Activated T-helper 1 cell treated with anti-CD3 and anti-CD28 coated beads, Interleukin-12 subunit alpha, Interleukin-12 subunit beta, Interleukin-2, Interleukin-4 antibody, amounts not matched to agents 30 ng/mL and 10 ng/mL and 1 ng/mL, durations not matched to agents 14 hours and 24 hours and 36 hours (primary cell): ENCODE measurements around the gene RSBN1L. TPM values are rescaled to one million over a fixed set of nuclear protein-coding genes. Genes with fewer than 3 reads are reported as not detected.

Experiments used
- DNase-seq: peaks from one replicate; pipeline ENCODE4 v3.0.0; 2021; ENCODE audit warnings: low spot score
- H3K27ac Mint-ChIP-seq: one replicate; pipeline ENCODE4 v1.8.0; 2021; ENCODE audit warnings: mild to moderate bottlenecking, mixed read lengths
- H3K27me3 Mint-ChIP-seq: one replicate; pipeline ENCODE4 v1.8.0; 2022; ENCODE audit warnings: mild to moderate bottlenecking, moderate library complexity, mixed read lengths; ENCODE audit not compliant: insufficient read depth
- H3K36me3 Mint-ChIP-seq: one replicate; pipeline ENCODE4 v1.8.0; 2021; ENCODE audit warnings: low read depth, mixed read lengths
- H3K4me1 Mint-ChIP-seq: one replicate; pipeline ENCODE4 v1.8.0; 2021; ENCODE audit warnings: low read depth, mixed read lengths
- H3K4me3 Mint-ChIP-seq: one replicate; pipeline ENCODE4 v1.8.0; 2021; ENCODE audit warnings: mild to moderate bottlenecking, moderate library complexity, mixed read lengths
- H3K9me3 Mint-ChIP-seq: one replicate; pipeline ENCODE4 v1.8.0; 2021; ENCODE audit warnings: mixed read lengths
- intact Hi-C: fragments of 100-400 bp; cut with micrococcal nuclease; formaldehyde crosslinking; loops from one replicate; pipeline ENCODE4 v1.15.1; 2024
- total RNA-seq: library from RNA; stranded (reverse); gene quantifications from 2 replicates; pipeline ENCODE4 v1.2.3, GENCODE V29; 2022

Gene RSBN1L
- total RNA-seq, 1 donor from 2014 or later: 27.9 TPM

DNA sequence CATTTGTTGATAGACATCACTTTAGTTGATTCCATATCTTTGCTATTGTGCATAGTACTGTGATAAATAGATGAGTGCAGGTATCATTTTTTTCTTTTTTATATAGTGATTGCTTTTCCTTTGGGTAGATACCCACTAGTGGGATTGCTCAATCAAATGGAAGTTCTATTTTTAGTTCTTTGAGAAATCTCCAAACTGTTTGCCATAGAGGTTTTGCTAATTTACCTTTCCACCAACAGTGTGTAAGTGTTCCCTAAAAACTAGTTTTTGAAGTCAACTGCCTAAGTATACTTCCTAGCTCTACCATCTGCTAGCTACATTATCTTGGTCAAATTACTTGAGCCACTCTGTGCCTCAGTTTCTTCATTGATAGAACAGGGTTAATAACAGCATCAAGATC, 31.5 kb upstream of the RSBN1L start:
- intact Hi-C loops: no loop called here
- Mint-ChIP-seq H3K27ac (no peak overlapping the region), H3K4me1 (no peaks in the 10 kb centered on the region), H3K27me3 (no peaks in the 10 kb centered on the region), H3K9me3 (no peaks in the 10 kb centered on the region), H3K36me3 (no peaks in the 10 kb centered on the region), H3K4me3 (no peak overlapping the region)
- DNase-seq: no peak

DNA sequence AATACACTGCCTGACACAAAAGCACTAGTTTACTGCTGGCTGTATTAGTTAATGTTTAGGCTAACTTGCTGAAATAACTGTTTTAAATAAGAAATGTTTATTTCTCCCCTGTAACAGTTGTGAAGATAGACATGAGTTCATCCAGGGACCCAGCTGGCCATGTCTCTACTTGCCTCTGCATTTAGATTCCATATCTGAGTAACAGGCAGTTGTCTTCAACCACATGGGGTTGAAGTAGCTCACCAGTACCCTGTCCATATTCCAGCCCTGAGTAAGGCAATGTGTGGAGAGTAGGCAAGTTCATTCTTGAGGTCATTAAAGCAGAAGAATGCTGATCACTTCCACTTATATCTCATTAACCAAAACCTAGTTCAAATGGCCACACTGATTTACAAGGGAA, 31.1 kb upstream of the RSBN1L start:
- DNase-seq: no peak
- Mint-ChIP-seq H3K9me3 (no peaks in the 10 kb centered on the region), H3K36me3 (no peaks in the 10 kb centered on the region), H3K27me3 (no peaks in the 10 kb centered on the region), H3K4me3 (no peak overlapping the region), H3K27ac (no peak overlapping the region), H3K4me1 (no peaks in the 10 kb centered on the region)
- intact Hi-C loops: no loop called here

DNA sequence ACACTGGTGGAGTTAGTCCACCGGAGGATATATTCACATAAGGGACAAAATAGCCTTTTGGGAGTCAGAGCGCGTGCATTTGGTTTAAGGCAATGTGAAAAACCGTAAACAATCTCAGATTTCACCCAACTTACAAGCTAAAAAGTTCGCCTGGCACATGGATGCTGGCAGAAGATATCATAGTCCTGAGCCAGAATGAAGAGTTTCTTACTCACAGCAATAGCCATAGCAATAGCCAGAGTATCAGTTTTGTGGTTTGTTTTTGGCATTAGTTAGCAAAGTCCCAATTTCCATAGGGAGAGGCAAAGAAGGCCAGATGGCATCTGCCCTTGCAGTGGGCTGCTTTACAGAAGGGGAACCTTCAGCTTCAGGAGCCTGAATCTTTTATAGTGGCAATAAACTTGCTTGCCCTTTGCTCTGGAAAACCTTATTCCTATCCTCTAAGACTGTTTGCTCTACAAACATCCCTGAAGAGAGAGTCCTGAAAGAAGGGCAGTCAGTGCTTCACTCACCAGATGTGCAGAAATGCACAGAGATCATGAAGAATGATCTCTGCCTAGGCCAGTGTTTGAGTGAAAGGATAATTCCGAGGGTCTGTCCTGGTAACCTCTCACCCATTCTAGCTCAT, 28.7 kb upstream of the RSBN1L start:
- Mint-ChIP-seq H3K9me3 (no peaks in the 10 kb centered on the region), H3K36me3 (no peaks in the 10 kb centered on the region), H3K4me1 (no peaks in the 10 kb centered on the region), H3K4me3 (no peak overlapping the region), H3K27me3 (no peaks in the 10 kb centered on the region), H3K27ac (no peak overlapping the region)
- intact Hi-C loops: no loop called here
- no peak for DNase-seq

- Mint-ChIP-seq H3K9me3 (no peaks in the 10 kb centered on the region), H3K36me3 (peaks cover 3% of the 10 kb centered on the region), H3K27me3 (no peaks in the 10 kb centered on the region), H3K4me3 (no peak overlapping the region), H3K27ac (no peak overlapping the region), H3K4me1 (no peaks in the 10 kb centered on the region)
- intact Hi-C loops: loop anchor here (2.0 kb wide), 1 partner anchor 14 kb away; no protein-coding TSS in a partner anchor
- DNase-seq: no peak
Measured at GRCh38 chr7:77674878-77675277, 21.4 kb upstream of the RSBN1L start.

GRCh38 chr7:77679608-77680007, 16.7 kb upstream of the RSBN1L start:
- H3K27ac Mint-ChIP-seq: no peak overlapping the region
- H3K4me1 Mint-ChIP-seq: no peaks in the 10 kb centered on the region

GRCh38 chr7:77680266-77680665, 16.0 kb upstream of the RSBN1L start:
- Mint-ChIP-seq H3K4me3 (no peak overlapping the region), H3K27me3 (no peaks in the 10 kb centered on the region), H3K27ac (no peak overlapping the region), H3K4me1 (peaks cover 3% of the 10 kb centered on the region), H3K36me3 (peaks cover 19% of the 10 kb centered on the region), H3K9me3 (no peaks in the 10 kb centered on the region)
- DNase-seq: no peak
- intact Hi-C loops: no loop called here

More at GRCh38 chr7:77679608-77680007, 16.7 kb upstream of the RSBN1L start:
- no peak for DNase-seq
- intact Hi-C loops: no loop called here
- no peaks in the 10 kb centered on the region for H3K9me3 Mint-ChIP-seq
- no peak overlapping the region for H3K4me3 Mint-ChIP-seq
- H3K36me3 Mint-ChIP-seq: peaks cover 19% of the 10 kb centered on the region
- H3K27me3 Mint-ChIP-seq: no peaks in the 10 kb centered on the region

DNA sequence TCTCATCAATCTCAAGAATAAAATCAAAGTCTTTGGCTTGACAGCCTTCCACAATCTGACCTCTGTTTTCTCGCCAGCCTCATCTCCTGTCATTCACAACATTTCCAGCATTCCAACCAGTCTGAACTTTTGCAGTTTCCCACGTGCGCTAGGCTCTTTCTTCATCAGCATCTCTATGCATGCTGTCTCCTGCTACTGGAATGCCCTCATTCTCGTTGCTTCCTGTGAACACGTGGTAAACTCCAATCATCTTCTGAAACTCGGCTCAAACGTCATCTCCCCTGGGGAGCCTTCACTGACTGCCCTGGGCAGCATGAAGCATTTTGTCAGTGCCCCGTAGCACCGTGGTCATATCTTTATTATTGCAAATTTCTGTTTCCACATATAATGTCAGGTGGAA, 12.2 kb upstream of the RSBN1L start:
- DNase-seq: no peak
- no peaks in the 10 kb centered on the region for H3K9me3 Mint-ChIP-seq
- H3K4me3 Mint-ChIP-seq: no peak overlapping the region
- peaks cover 30% of the 10 kb centered on the region for H3K4me1 Mint-ChIP-seq
- H3K27ac Mint-ChIP-seq: no peak overlapping the region
- no peaks in the 10 kb centered on the region for H3K27me3 Mint-ChIP-seq
- intact Hi-C loops: no loop called here
- H3K36me3 Mint-ChIP-seq: peaks cover 26% of the 10 kb centered on the region

DNA sequence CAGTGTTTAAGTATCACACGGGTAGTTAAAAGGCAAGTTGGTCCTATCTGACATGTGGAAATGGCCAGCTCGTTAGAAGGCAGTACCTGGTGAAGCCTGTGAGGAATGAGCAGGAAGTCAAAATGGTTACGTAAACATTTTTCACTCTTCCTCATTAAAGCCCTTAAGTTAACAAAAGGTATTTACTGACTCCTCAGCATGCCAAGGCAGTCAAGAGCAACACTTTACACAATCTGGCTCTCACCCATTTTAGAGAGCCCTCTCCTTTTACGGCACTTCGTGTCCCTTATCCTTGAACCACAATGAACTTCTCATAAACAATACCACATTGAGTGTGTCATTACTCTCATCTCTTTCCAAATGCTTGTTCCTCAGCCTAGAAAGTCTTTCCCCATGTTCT, 11.0 kb upstream of the RSBN1L start:
- Mint-ChIP-seq H3K9me3 (no peaks in the 10 kb centered on the region), H3K36me3 (peaks cover 24% of the 10 kb centered on the region), H3K4me3 (no peak overlapping the region), H3K4me1 (peaks cover 30% of the 10 kb centered on the region), H3K27me3 (no peaks in the 10 kb centered on the region), H3K27ac (no peak overlapping the region)
- intact Hi-C loops: no loop called here
- no peak for DNase-seq

GRCh38 chr7:77687100-77687746, 9.0 kb upstream of the RSBN1L start:
- Mint-ChIP-seq H3K4me1 (peaks cover 32% of the 10 kb centered on the region), H3K27me3 (no peaks in the 10 kb centered on the region), H3K9me3 (no peaks in the 10 kb centered on the region), H3K36me3 (peaks cover 19% of the 10 kb centered on the region), H3K27ac (no peak overlapping the region), H3K4me3 (peak overlapping the region; percentile 7)
- intact Hi-C loops: loop anchor here (1.0 to 2.0 kb wide), 2 partner anchors 9 to 150 kb away; partner anchors contain the start of genes PTPN12 and RSBN1L
- no peak for DNase-seq

DNA sequence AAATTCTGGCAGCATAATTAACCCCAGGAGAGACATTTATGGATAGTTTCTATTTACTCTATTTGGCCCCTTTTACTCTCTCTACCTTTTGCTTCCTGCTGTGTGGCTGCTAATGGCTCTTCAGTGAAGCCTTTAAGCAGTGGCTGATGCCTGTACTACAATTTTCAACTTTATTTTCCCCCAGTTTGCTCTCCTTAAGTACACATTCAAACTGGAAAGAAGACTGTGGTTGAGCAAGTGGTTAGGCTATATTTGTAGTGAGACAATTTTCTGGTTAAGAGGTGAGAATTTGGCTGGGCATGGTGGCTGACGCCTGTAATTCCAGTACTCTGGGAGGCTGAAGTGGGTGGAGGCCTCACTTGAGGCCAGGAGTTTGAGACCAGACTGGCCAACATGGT, 8.5 kb upstream of the RSBN1L start:
- Mint-ChIP-seq H3K27ac (peak overlapping the region; percentile 32), H3K4me1 (peaks cover 35% of the 10 kb centered on the region), H3K4me3 (peak overlapping the region; percentile 3)

DNA sequence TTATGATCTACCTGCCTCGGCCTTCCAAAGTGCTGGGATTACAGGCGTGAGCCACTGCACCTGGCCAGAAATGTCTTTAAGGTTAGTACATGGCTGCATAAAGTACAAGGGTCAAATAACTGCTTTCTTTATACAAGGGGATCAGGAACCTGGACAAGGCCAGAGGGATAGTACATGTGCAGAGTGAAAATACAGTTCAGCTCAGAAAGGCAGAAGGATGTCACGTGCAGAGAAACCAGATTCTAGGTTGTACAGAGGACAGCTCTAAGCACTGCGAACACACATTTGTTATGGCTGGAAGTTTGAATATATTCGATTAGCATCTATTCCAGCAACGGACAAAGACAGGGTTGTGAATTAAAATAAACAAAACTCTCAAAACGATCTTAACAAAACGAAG, 6.0 kb upstream of the RSBN1L start:
- DNase-seq: no peak
- Mint-ChIP-seq H3K36me3 (peaks cover 15% of the 10 kb centered on the region), H3K27ac (no peak overlapping the region), H3K4me3 (no peak overlapping the region), H3K27me3 (no peaks in the 10 kb centered on the region), H3K4me1 (peaks cover 46% of the 10 kb centered on the region), H3K9me3 (no peaks in the 10 kb centered on the region)
- intact Hi-C loops: no loop called here

More for the DNA sequence above, 8.5 kb upstream of the RSBN1L start:
- Mint-ChIP-seq H3K27me3 (no peaks in the 10 kb centered on the region), H3K9me3 (no peaks in the 10 kb centered on the region), H3K36me3 (peaks cover 19% of the 10 kb centered on the region)
- DNase-seq: peak; percentile 1
- intact Hi-C loops: loop anchor here (1.0 to 2.0 kb wide), 4 partner anchors 9 to 151 kb away; partner anchors contain the start of genes PHTF2, PTPN12, RSBN1L and TMEM60

DNA sequence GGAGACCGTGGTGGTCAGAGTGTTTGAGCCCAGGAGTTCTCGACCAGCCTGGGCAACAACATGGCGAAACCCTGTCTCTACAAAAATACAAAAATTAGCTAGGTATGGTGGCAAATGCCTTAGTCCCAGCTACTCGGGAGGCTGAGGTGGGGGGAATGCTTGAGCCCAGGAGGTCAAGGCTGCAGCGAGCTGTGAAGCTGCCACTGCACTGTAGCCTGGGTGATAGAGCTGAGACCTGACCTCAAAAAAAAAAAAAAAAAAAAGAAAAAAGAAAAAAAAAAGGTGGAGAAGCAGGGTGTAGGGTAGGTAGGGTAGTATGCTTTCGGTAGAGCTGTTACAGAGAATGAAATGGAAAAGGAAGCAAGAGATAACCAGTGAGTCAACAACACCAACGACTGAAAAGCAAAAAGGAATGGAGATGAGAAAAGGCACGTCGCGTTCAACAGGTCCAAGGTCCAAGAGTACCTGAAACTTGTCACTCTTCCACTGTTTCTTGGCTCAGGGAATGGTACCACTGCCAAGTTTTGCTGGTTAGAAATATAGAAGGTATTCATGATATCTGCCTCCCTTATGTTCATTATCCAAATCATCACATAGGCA, 4.3 kb upstream of the RSBN1L start:
- intact Hi-C loops: no loop called here
- DNase-seq: no peak
- Mint-ChIP-seq H3K9me3 (no peaks in the 10 kb centered on the region), H3K27ac (no peak overlapping the region), H3K4me1 (peaks cover 37% of the 10 kb centered on the region), H3K4me3 (no peak overlapping the region), H3K36me3 (peaks cover 15% of the 10 kb centered on the region), H3K27me3 (no peaks in the 10 kb centered on the region)

DNA sequence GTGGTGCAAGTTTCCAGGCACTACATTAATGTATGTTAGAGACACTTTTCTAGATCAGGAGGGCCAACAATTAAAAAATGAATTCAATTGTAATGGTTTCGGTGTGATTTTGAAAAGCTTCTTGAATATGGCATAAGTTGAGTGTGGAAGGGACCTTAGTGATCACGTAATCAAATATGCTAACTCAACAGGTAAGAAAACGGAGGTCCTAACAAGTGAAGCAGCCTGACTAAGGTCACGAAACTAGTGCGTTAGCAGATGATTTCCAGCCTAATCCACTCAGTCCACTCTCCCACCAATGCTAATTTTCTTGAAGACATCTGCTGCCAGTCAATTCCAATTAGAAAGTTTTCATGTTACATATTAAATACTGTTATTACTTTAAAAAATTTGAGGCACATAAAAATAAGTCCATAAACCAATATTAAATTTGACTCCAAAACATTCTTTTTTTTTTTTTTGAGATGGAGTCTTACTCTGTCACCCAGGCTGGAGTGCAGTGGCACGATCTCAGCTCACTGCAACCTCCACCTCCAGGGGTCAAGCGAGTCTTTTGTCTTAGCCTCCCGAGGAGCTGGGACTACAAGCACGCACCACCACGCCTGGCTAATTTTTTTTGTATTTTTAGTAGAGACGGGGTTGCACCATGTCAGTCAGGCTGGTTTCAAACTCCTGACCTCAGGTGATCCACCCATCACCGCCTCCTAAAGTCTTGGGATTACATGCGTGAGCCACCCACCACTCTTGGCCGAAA, 2.3 kb upstream of the RSBN1L start:
- H3K9me3 Mint-ChIP-seq: no peaks in the 10 kb centered on the region
- peaks cover 38% of the 10 kb centered on the region for H3K4me1 Mint-ChIP-seq
- intact Hi-C loops: no loop called here
- no peak overlapping the region for H3K27ac Mint-ChIP-seq
- H3K4me3 Mint-ChIP-seq: peak overlapping the region; percentile 65
- no peaks in the 10 kb centered on the region for H3K27me3 Mint-ChIP-seq
- peaks cover 14% of the 10 kb centered on the region for H3K36me3 Mint-ChIP-seq
- DNase-seq: no peak
